HG03442 (cell line): Measurements from ENCODE around the gene CKAP4.
"Not testable (repeated sequence)": the region's sequence is repeated elsewhere in the genome, so short reads cannot be mapped to it uniquely, and the experiment has no call there.

ENCODE experiments used
- ATAC-seq: cut with Tn5 transposase; IDR thresholded peaks from one replicate; pipeline ENCODE4 v1.9.1; 2021; ENCODE audit warnings: mild to moderate bottlenecking, moderate library complexity; ENCODE audit not compliant: unreplicated experiment

CKAP4 gene

GRCh38 chr12:106247674-106248311 lies at the start of gene CKAP4:
Gene CKAP4 (minus strand): TSS chr12:106248020. CDS start chr12:106247851, 169 bp downstream.
- ATAC-seq = peak; percentile 52

- ATAC-seq = no peak
Observed at GRCh38 chr12:106297075-106297474, 49.3 kb upstream of the CKAP4 start.

GRCh38 chr12:106296179-106296877 lies 48.5 kb upstream of the CKAP4 start:
- ATAC-seq = no peak

- no peak for ATAC-seq
Observed at GRCh38 chr12:106292339-106292738, 44.5 kb upstream of the CKAP4 start.

- ATAC-seq = no peak
Observed at GRCh38 chr12:106291342-106291741, 43.5 kb upstream of the CKAP4 start.

- no peak for ATAC-seq
Observed at GRCh38 chr12:106290666-106291065, 42.8 kb upstream of the CKAP4 start.

- ATAC-seq = no peak
Observed at GRCh38 chr12:106289196-106289681, 41.4 kb upstream of the CKAP4 start.

GRCh38 chr12:106288494-106289195 lies 40.8 kb upstream of the CKAP4 start:
- no peak for ATAC-seq

- no peak for ATAC-seq
Observed at GRCh38 chr12:106288101-106288493, 40.3 kb upstream of the CKAP4 start.

GRCh38 chr12:106287364-106287763 lies 39.5 kb upstream of the CKAP4 start:
- no peak for ATAC-seq

- ATAC-seq = not testable (repeated sequence)
Observed at GRCh38 chr12:106286576-106287162, 38.8 kb upstream of the CKAP4 start.

GRCh38 chr12:106285982-106286381 lies 38.2 kb upstream of the CKAP4 start:
- no peak for ATAC-seq

GRCh38 chr12:106284358-106285105 lies 36.7 kb upstream of the CKAP4 start:
- ATAC-seq = no peak

- peak; percentile 43 for ATAC-seq
Observed at GRCh38 chr12:106282457-106283097, 34.8 kb upstream of the CKAP4 start.

GRCh38 chr12:106281804-106282203 lies 34.0 kb upstream of the CKAP4 start:
- ATAC-seq = no peak

- no peak for ATAC-seq
Observed at GRCh38 chr12:106281056-106281782, 33.4 kb upstream of the CKAP4 start.

GRCh38 chr12:106280106-106280505 lies 32.3 kb upstream of the CKAP4 start:
- ATAC-seq = no peak

GRCh38 chr12:106276032-106276740 lies 28.4 kb upstream of the CKAP4 start:
- peak; percentile 69 for ATAC-seq

- no peak for ATAC-seq
Observed at GRCh38 chr12:106275458-106275857, 27.6 kb upstream of the CKAP4 start.
